WTC11 (cell line): Measurements from ENCODE around the gene ABCF2. TPM values are rescaled to one million over a fixed set of nuclear protein-coding genes. Genes with fewer than 3 reads are reported as not detected.

ENCODE experiments used
- ATAC-seq: fragments of 200-7000 bp; cut with Tn5 transposase; 2 replicates; pipeline ENCODE4 v1.10.0; 2021; ENCODE audit warnings: mild to moderate bottlenecking, moderate library complexity
- CTCF ChIA-PET: fragments of 300-600 bp; sonication (Branson Sonifier 250); formaldehyde crosslinking; loops from one replicate; lab custom pipeline; 2021; ENCODE audit warnings: antibody characterized with exemption; lab: Charles Lee
- POLR2A ChIA-PET: fragments of 350-600 bp; sonication (Branson Sonifier 250); formaldehyde crosslinking; loops from one replicate; lab custom pipeline; 2021; ENCODE audit warnings: antibody characterized with exemption; lab: Charles Lee
- DNase-seq: peaks from one replicate; pipeline ENCODE4 v3.0.0; 2021; ENCODE audit warnings: low spot score
- H3K27ac Mint-ChIP-seq: 2 replicates; pipeline ENCODE4 v1.8.0; 2021; ENCODE audit warnings: mixed read lengths
- H3K27me3 Mint-ChIP-seq: 2 replicates; pipeline ENCODE4 v1.8.0; 2021; ENCODE audit warnings: low read depth, mild to moderate bottlenecking, moderate library complexity, mixed read lengths
- H3K36me3 Mint-ChIP-seq: 2 replicates; pipeline ENCODE4 v1.8.0; 2021; ENCODE audit warnings: mixed read lengths
- H3K4me1 Mint-ChIP-seq: 2 replicates; pipeline ENCODE4 v1.8.0; 2022; ENCODE audit warnings: mixed read lengths
- H3K4me3 Mint-ChIP-seq: 2 replicates; pipeline ENCODE4 v1.8.0; 2021; ENCODE audit warnings: mild to moderate bottlenecking, moderate library complexity, mixed read lengths
- H3K9me3 Mint-ChIP-seq: 2 replicates; pipeline ENCODE4 v1.8.0; 2021; ENCODE audit warnings: mixed read lengths
- ATF1 ChIP-seq: sonication (generic); formaldehyde crosslinking; IDR thresholded peaks from 2 replicates; pipeline ENCODE4 v1.8.1; 2023; ENCODE audit warnings: mild to moderate bottlenecking, moderate library complexity, missing genetic modification reagents
- CREM ChIP-seq: sonication (generic); formaldehyde crosslinking; IDR thresholded peaks from 2 replicates; pipeline ENCODE4 v1.8.1; 2022; ENCODE audit warnings: mild to moderate bottlenecking, missing genetic modification reagents, moderate library complexity
- ELF4 ChIP-seq: sonication (generic); formaldehyde crosslinking; IDR thresholded peaks from 2 replicates; pipeline ENCODE4 v1.8.1; 2022; ENCODE audit warnings: low read depth, mild to moderate bottlenecking, moderate library complexity, missing genetic modification reagents
- ESRRA ChIP-seq: sonication (generic); formaldehyde crosslinking; IDR thresholded peaks from 2 replicates; pipeline ENCODE4 v1.8.1; 2022; ENCODE audit warnings: mild to moderate bottlenecking, missing genetic modification reagents, borderline replicate concordance
- FOXP1 ChIP-seq: sonication (generic); formaldehyde crosslinking; IDR thresholded peaks from 2 replicates; pipeline ENCODE4 v1.8.0; 2022; ENCODE audit warnings: missing genetic modification reagents, mild to moderate bottlenecking, moderate library complexity, borderline replicate concordance
- JAZF1 ChIP-seq: fragments of 250-450 bp; sonication (Bioruptor Pico); IDR thresholded peaks from 2 replicates; pipeline ENCODE4 v1.9.0; 2021; ENCODE audit warnings: moderate library complexity, mild to moderate bottlenecking, inconsistent platforms
- JUN ChIP-seq: sonication (generic); formaldehyde crosslinking; IDR thresholded peaks from 2 replicates; pipeline ENCODE4 v1.8.0; 2023; ENCODE audit warnings: mild to moderate bottlenecking, missing genetic modification reagents
- MAX ChIP-seq: sonication (generic); formaldehyde crosslinking; IDR thresholded peaks from 2 replicates; pipeline ENCODE4 v1.8.0; 2022; ENCODE audit warnings: mild to moderate bottlenecking, missing genetic modification reagents
- NR3C1 ChIP-seq: sonication (generic); formaldehyde crosslinking; conservative IDR thresholded peaks from 2 replicates; pipeline ENCODE4 v1.8.1; 2023; ENCODE audit warnings: low read depth, mild to moderate bottlenecking, missing genetic modification reagents
- RELA ChIP-seq: sonication (generic); formaldehyde crosslinking; IDR thresholded peaks from 2 replicates; pipeline ENCODE4 v1.8.1; 2022; ENCODE audit warnings: missing genetic modification reagents, mild to moderate bottlenecking, borderline replicate concordance
- SMAD3 ChIP-seq: sonication (generic); formaldehyde crosslinking; IDR thresholded peaks from 2 replicates; pipeline ENCODE4 v1.8.0; 2022; ENCODE audit warnings: missing genetic modification reagents, mild to moderate bottlenecking, borderline replicate concordance
- SP1 ChIP-seq: sonication (generic); formaldehyde crosslinking; conservative IDR thresholded peaks from 2 replicates; pipeline ENCODE4 v1.8.1; 2022; ENCODE audit warnings: missing genetic modification reagents
- STAT6 ChIP-seq: sonication (generic); formaldehyde crosslinking; conservative IDR thresholded peaks from 2 replicates; pipeline ENCODE4 v1.8.1; 2023; ENCODE audit warnings: mild to moderate bottlenecking, low read depth, missing genetic modification reagents, moderate library complexity
- ZNF263 ChIP-seq: sonication (generic); formaldehyde crosslinking; IDR thresholded peaks from 2 replicates; pipeline ENCODE4 v1.8.1; 2022; ENCODE audit warnings: low read depth, mild to moderate bottlenecking, moderate library complexity, missing genetic modification reagents
- ZNF317 ChIP-seq: sonication (generic); formaldehyde crosslinking; IDR thresholded peaks from 2 replicates; pipeline ENCODE4 v1.8.1; 2023; ENCODE audit warnings: low read depth, mild to moderate bottlenecking, moderate library complexity, missing genetic modification reagents, borderline replicate concordance
- total RNA-seq: library from RNA; stranded (reverse); gene quantifications from 3 replicates; pipeline ENCODE4 v1.2.3, GENCODE V29; 2021
- TF ChIP-seq, protein P1 (sequence below): sonication (generic); formaldehyde crosslinking; IDR thresholded peaks from 2 replicates; pipeline ENCODE4 v1.8.1; 2022; ENCODE audit warnings: mild to moderate bottlenecking, moderate library complexity, missing genetic modification reagents
- TF ChIP-seq, protein P2 (sequence below): fragments of 250-450 bp; sonication (Bioruptor Pico); IDR thresholded peaks from 2 replicates; pipeline ENCODE4 v1.9.0; 2021; ENCODE audit warnings: mild to moderate bottlenecking
- TF ChIP-seq, protein P3 (sequence below): sonication (generic); formaldehyde crosslinking; IDR thresholded peaks from 2 replicates; pipeline ENCODE4 v1.8.0; 2023; ENCODE audit warnings: missing genetic modification reagents, mild to moderate bottlenecking, borderline replicate concordance

Gene ABCF2
- total RNA-seq, 1 experiment from 2014 or later, result 43.7 TPM

DNA sequence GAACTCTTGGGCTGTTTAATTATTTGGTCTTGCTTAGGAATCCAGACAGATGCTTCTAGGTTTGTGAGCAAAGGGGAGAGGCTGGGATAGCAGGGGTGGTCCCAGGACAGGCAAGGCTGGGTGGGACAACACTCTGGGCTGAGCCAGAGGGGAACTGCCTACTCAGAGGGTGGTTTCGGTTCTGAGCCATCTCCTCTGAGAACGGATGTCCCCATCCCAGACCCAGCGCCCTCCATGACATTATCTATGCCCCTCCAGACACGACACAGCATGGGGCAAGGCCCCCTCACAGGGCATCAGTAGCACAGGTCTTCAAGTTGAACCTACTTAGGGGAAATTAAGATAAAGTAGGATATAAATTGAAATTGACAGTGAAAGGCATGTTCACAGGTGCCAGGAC lies 47.1 kb downstream of the ABCF2 start:
- Mint-ChIP-seq H3K36me3 (no peaks in the 10 kb centered on the region), H3K4me3 (no peak overlapping the region), H3K27ac (no peak overlapping the region)
- TF ChIP-seq CREM (CRISPR knock-in tag) (no peak), MAX (CRISPR knock-in tag) (no peak), NR3C1 (CRISPR knock-in tag) (no peak), JUN (CRISPR knock-in tag) (no peak), FOXP1 (CRISPR knock-in tag) (no peak), RELA (CRISPR knock-in tag) (no peak), SP1 (CRISPR knock-in tag) (no peak), SMAD3 (no peak), ZNF317 (no peak), ESRRA (CRISPR knock-in tag) (no peak), ATF1 (CRISPR knock-in tag) (no peak), ZNF263 (CRISPR knock-in tag) (no peak), ELF4 (no peak), STAT6 (CRISPR knock-in tag) (no peak), JAZF1 (CRISPR knock-in tag) (no peak)
- TF ChIP-seq, protein P1, sequence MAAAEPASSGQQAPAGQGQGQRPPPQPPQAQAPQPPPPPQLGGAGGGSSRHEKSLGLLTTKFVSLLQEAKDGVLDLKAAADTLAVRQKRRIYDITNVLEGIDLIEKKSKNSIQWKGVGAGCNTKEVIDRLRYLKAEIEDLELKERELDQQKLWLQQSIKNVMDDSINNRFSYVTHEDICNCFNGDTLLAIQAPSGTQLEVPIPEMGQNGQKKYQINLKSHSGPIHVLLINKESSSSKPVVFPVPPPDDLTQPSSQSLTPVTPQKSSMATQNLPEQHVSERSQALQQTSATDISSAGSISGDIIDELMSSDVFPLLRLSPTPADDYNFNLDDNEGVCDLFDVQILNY, result no peak
- TF ChIP-seq, protein P2, sequence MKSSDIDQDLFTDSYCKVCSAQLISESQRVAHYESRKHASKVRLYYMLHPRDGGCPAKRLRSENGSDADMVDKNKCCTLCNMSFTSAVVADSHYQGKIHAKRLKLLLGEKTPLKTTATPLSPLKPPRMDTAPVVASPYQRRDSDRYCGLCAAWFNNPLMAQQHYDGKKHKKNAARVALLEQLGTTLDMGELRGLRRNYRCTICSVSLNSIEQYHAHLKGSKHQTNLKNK (CRISPR knock-in tag), result no peak
- TF ChIP-seq, protein P3, sequence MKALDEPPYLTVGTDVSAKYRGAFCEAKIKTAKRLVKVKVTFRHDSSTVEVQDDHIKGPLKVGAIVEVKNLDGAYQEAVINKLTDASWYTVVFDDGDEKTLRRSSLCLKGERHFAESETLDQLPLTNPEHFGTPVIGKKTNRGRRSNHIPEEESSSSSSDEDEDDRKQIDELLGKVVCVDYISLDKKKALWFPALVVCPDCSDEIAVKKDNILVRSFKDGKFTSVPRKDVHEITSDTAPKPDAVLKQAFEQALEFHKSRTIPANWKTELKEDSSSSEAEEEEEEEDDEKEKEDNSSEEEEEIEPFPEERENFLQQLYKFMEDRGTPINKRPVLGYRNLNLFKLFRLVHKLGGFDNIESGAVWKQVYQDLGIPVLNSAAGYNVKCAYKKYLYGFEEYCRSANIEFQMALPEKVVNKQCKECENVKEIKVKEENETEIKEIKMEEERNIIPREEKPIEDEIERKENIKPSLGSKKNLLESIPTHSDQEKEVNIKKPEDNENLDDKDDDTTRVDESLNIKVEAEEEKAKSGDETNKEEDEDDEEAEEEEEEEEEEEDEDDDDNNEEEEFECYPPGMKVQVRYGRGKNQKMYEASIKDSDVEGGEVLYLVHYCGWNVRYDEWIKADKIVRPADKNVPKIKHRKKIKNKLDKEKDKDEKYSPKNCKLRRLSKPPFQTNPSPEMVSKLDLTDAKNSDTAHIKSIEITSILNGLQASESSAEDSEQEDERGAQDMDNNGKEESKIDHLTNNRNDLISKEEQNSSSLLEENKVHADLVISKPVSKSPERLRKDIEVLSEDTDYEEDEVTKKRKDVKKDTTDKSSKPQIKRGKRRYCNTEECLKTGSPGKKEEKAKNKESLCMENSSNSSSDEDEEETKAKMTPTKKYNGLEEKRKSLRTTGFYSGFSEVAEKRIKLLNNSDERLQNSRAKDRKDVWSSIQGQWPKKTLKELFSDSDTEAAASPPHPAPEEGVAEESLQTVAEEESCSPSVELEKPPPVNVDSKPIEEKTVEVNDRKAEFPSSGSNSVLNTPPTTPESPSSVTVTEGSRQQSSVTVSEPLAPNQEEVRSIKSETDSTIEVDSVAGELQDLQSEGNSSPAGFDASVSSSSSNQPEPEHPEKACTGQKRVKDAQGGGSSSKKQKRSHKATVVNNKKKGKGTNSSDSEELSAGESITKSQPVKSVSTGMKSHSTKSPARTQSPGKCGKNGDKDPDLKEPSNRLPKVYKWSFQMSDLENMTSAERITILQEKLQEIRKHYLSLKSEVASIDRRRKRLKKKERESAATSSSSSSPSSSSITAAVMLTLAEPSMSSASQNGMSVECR (CRISPR knock-in tag), result no peak
- TF ChIP-seq, all 79 proteins: peak for 0
- peaks cover 30% of the 10 kb centered on the region for H3K27me3 Mint-ChIP-seq
- peaks cover 9% of the 10 kb centered on the region; the same call in 1 of the 2 replicates for H3K4me1 Mint-ChIP-seq
- no peak for DNase-seq
- POLR2A ChIA-PET, result no interaction called here
- no peak for ATAC-seq
- CTCF ChIA-PET, result interaction anchor here (0.7 to 1.2 kb wide), 3 partner anchors 12 to 132 kb away, joined by 3 to 4 read pairs (median 3); no protein-coding TSS in a partner anchor
- H3K9me3 Mint-ChIP-seq, result no peaks in the 10 kb centered on the region
